ENCODE measurements around the gene BBC3.

BBC3 gene

DNA sequence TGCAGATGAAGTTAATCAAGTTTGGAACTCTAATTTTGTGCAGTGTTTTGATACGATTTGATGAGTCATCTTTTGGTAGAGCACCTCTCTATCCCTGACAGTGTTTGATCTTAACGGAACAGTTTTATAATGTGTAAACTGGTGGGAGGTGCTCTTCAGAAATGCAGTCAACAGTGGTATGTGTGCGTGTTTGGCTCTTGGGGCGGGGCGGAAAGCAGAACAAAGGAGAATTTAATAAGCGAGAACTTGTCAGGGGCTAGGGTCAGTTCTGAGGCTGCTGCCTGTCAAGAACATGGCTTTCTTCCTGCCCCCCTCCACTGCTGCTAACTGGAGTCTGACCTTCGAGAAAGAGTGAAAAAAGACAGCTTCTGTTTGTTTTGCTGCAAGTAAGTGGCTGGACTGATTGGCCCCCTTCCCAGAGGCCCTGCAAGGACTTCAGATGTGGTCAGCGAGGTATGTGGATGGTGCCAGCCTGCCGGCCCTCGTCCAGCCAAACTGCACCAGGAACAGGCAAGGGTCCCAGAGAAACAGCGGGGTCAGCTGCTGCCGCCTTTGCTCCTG lies 40.8 kb downstream of the BBC3 start:
- Histone ChIP-seq H3K27ac (no peak overlapping the region), H3K4me3 (ENCODE audit: low read depth in 1 of 2, low read length in 1 of 2) (no peak overlapping the region), H3K9me3 (no peaks in the 10 kb centered on the region), H3K36me3 (peaks cover 37% of the 10 kb centered on the region), H3K27me3 (no peaks in the 10 kb centered on the region), H3K4me1 (ENCODE audit: control insufficient read depth in 1 of 2, insufficient read depth in 1 of 2, low read depth in 1 of 2, low read length in 1 of 2) (no peaks in the 10 kb centered on the region)
- TF ChIP-seq, protein P1, sequence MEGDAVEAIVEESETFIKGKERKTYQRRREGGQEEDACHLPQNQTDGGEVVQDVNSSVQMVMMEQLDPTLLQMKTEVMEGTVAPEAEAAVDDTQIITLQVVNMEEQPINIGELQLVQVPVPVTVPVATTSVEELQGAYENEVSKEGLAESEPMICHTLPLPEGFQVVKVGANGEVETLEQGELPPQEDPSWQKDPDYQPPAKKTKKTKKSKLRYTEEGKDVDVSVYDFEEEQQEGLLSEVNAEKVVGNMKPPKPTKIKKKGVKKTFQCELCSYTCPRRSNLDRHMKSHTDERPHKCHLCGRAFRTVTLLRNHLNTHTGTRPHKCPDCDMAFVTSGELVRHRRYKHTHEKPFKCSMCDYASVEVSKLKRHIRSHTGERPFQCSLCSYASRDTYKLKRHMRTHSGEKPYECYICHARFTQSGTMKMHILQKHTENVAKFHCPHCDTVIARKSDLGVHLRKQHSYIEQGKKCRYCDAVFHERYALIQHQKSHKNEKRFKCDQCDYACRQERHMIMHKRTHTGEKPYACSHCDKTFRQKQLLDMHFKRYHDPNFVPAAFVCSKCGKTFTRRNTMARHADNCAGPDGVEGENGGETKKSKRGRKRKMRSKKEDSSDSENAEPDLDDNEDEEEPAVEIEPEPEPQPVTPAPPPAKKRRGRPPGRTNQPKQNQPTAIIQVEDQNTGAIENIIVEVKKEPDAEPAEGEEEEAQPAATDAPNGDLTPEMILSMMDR (IDR thresholded peaks at IDR 0.05), result no peak

DNA sequence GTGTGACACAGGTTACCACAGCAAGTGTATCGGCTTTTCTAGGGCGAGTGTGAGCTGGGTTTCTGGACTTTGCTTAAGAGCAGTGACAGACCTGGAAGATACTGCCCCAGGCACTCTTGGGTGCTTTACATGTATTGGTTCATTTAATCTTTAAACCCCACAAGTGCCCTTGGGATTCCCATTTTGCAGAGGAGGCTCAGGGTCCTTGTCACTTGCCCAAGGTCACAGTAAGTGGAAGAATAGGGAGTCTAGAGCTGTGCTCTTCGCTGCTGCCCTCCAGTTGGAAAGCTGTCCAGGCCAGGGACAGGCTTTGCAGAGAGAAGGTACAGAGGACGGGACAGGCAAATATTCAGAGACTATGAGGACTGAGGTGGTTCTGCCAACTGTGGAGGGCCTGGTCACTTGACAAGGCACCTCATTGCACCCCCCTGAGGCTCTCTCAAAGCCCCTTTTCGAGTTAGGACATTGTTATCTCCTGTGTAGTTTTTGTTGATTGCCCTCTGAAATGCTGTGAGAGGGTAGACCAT lies 42.4 kb downstream of the BBC3 start:
- peaks cover 32% of the 10 kb centered on the region for H3K36me3 ChIP-seq
- no peaks in the 10 kb centered on the region for H3K4me1 ChIP-seq (ENCODE audit: control insufficient read depth in 1 of 2, insufficient read depth in 1 of 2, low read depth in 1 of 2, low read length in 1 of 2)
- no peaks in the 10 kb centered on the region for H3K27me3 ChIP-seq
- no peak overlapping the region for H3K4me3 ChIP-seq (ENCODE audit: low read depth in 1 of 2, low read length in 1 of 2)
- H3K27ac ChIP-seq, result no peak overlapping the region
- no peaks in the 10 kb centered on the region for H3K9me3 ChIP-seq
- TF ChIP-seq, protein P1 (IDR thresholded peaks at IDR 0.05), result no peak

DNA sequence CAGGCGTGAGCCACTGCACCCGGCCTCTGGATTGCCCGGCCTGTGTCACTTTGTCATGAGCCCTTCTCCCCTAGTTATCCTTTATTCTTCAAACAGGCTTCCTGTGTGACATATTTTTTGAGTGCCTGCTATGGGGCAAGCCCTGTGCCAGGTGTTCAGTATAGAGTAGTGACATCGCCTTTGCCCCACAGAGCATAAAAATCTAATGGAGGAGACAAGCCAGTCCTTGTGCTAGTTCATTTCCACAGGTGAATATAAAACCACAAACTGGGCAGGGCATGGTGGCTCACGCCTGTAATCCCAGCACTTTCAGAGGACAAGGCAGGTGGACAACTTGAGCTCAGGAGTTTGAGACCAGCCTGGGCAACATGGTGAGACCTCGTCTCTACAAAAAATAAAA lies 43.2 kb downstream of the BBC3 start:
- H3K4me1 ChIP-seq (ENCODE audit: control insufficient read depth in 1 of 2, insufficient read depth in 1 of 2, low read depth in 1 of 2, low read length in 1 of 2), result no peaks in the 10 kb centered on the region

DNA sequence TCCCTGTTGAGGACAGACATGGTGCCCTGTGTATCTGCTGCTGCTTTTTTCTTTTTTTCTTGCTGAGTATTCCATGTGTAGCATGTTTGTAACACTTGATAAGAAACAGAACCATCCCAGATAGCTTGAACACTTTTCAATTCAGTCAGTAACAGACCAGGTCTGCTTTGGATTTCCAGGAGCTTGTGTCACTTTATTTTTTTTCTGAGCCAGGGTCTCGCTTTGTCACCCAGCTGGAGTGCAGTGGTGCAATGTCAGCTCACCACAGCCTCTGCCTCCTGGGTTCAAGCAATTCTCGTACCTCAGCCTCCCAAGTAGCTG lies 43.7 kb downstream of the BBC3 start:
- Histone ChIP-seq H3K36me3 (peaks cover 42% of the 10 kb centered on the region), H3K27me3 (no peaks in the 10 kb centered on the region), H3K9me3 (no peaks in the 10 kb centered on the region), H3K4me1 (ENCODE audit: control insufficient read depth in 1 of 2, insufficient read depth in 1 of 2, low read depth in 1 of 2, low read length in 1 of 2) (no peaks in the 10 kb centered on the region), H3K4me3 (ENCODE audit: low read depth in 1 of 2, low read length in 1 of 2) (no peak overlapping the region), H3K27ac (no peak overlapping the region)
- TF ChIP-seq, protein P1 (IDR thresholded peaks at IDR 0.05), result no peak

More for the DNA sequence above, 43.2 kb downstream of the BBC3 start:
- Histone ChIP-seq H3K4me3 (ENCODE audit: low read depth in 1 of 2, low read length in 1 of 2) (no peak overlapping the region), H3K36me3 (peaks cover 38% of the 10 kb centered on the region), H3K27me3 (no peaks in the 10 kb centered on the region), H3K27ac (no peak overlapping the region), H3K9me3 (no peaks in the 10 kb centered on the region)
- TF ChIP-seq, protein P1 (IDR thresholded peaks at IDR 0.05), result no peak

DNA sequence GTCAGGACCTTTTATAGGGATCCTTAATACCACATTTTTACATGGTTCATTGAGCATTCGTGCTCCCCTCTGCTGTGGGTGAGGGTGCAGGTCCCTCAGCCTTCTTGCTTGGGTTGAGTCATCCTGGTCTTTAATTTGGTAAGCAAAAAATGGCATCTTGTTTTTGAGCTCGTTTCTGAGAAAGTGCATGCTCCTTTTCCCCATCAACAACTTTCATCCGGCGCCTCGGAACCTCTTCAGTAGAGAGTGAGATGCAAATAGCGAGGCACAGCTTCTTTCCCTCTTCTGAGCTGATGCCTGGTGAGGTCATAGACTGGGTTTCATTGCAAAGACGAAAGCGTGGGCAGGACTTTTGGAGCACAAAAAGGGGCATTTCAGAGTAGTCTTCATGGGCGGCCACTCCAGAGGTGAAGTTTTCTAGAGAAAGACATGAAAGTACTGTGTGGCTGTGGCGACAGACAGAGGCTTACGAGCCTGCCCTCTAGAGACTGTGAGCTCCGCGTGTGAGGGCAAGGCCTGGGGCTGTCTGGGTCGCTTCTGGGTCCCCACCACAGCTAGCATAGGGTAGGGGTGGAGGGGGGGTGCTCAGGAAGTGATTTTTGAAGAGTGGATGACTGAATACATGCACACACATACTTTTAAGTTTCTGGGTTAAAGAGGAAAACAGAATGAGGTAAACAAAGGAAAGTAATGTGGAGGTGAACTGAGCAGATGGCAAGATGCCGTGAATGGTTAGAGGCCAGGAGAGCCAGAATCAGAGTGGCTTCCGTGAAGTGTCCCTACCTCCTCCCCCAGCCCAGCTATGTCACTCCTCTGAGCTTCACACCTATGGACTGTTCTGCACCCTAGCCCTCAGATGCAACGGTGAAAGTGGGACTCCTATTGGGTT lies 44.3 kb downstream of the BBC3 start:
- H3K27me3 ChIP-seq, result no peaks in the 10 kb centered on the region
- no peak overlapping the region for H3K4me3 ChIP-seq (ENCODE audit: low read depth in 1 of 2, low read length in 1 of 2)
- H3K9me3 ChIP-seq, result no peaks in the 10 kb centered on the region
- no peak overlapping the region for H3K27ac ChIP-seq
- TF ChIP-seq, protein P1 (IDR thresholded peaks at IDR 0.05), result no peak
- no peaks in the 10 kb centered on the region for H3K4me1 ChIP-seq (ENCODE audit: control insufficient read depth in 1 of 2, insufficient read depth in 1 of 2, low read depth in 1 of 2, low read length in 1 of 2)
- peaks cover 41% of the 10 kb centered on the region for H3K36me3 ChIP-seq
